Endothelial cell of hepatic sinusoid (primary cell): ENCODE results near the gene SMIM34.
"Not testable (repeated sequence)": the region's sequence is repeated elsewhere in the genome, so short reads cannot be mapped to it uniquely, and the experiment has no call there.

Experiments used
- in situ Hi-C: cut with HindIII; loops from 2 replicates; pipeline ENCODE4 v1.10.0; 2017; ENCODE audit warnings: low sequenced_read_pairs

Gene SMIM34

GRCh38 chr21:34374462-34374861, 49.3 kb downstream of the SMIM34 start:
- in situ Hi-C loops = not testable (repeated sequence)

- in situ Hi-C loops = no loop called here
These were observed 51.4 kb downstream of the SMIM34 start for GRCh38 chr21:34372321-34372720.

GRCh38 chr21:34369741-34370140, 54.0 kb downstream of the SMIM34 start:
- in situ Hi-C loops = no loop called here
